ENCODE data around the gene HS6ST3. TPM values are rescaled to one million over a fixed set of nuclear protein-coding genes. Genes with fewer than 3 reads are reported as not detected.

The HS6ST3 gene
- total RNA-seq, 1 donor: 0.36 TPM

DNA sequence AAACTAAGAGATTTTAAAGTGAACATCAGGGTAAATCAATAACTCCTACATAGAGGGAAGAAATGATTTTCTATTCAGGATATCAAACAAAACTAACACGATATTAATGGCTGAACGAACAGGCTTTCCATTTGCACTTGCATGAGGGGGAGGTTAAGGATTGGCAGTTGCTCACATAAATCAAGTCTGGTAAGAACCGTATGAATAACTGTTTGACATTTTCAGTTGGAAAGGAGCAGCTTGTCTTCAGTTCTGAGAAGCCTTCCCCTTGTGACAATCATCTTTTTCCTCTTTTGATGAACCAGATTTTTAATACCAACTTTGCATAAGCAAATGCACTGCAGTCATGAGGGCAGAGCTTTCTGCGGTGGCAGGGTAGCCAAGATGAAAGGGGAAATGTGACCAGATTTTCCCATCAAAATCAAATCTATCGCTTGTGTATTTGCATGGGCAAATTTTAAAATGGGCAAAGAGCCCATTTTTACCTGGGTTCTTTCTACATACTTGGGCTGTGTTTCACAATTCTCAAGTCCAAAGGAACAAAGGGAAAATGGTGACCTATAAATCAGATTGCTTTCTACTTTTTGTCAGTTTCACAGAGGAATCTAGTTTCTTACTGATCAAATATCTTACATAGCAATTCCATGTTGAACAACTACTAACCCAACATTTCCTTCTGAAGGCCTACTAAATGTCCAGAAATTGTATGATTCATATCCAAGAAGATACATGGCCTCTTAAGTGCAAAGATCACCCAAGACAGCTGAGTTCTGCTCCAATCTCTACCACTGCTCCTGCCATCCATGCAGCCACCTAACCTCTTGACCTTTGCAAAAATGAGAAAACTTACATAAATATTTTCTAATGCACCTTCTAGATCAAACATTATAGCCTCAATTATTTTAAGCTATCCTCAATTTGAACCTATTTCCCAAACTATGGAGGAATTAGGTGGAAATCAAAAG is 654.7 kb downstream of the HS6ST3 start:
- TF ChIP-seq, protein P1, sequence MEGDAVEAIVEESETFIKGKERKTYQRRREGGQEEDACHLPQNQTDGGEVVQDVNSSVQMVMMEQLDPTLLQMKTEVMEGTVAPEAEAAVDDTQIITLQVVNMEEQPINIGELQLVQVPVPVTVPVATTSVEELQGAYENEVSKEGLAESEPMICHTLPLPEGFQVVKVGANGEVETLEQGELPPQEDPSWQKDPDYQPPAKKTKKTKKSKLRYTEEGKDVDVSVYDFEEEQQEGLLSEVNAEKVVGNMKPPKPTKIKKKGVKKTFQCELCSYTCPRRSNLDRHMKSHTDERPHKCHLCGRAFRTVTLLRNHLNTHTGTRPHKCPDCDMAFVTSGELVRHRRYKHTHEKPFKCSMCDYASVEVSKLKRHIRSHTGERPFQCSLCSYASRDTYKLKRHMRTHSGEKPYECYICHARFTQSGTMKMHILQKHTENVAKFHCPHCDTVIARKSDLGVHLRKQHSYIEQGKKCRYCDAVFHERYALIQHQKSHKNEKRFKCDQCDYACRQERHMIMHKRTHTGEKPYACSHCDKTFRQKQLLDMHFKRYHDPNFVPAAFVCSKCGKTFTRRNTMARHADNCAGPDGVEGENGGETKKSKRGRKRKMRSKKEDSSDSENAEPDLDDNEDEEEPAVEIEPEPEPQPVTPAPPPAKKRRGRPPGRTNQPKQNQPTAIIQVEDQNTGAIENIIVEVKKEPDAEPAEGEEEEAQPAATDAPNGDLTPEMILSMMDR (IDR thresholded peaks at IDR 0.05; ENCODE audit: insufficient read depth, low read length): no peak
- no peak overlapping the region for H3K4me3 ChIP-seq (ENCODE audit: low read depth, low read length)
- no peak for DNase-seq (ENCODE audit: low read depth)

DNA sequence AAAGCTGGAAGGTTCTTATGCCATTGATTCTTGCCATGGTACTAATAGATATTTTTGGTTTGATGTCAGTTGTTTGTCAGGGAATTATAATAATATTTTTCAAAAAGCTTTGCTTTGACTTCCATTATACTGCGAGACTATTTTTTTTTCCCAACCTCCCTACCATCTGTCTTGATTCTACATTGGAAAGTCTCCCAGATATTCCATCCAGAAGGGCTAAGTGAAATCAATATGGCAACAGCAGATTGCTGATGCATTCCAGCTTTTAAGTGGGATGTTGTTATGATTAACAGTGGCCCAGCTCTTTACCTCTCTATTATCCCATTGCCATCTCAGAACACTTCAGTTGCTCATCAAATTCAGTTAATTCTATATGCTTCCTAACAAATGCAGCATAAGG is 657.0 kb downstream of the HS6ST3 start:
- no peak overlapping the region for H3K4me3 ChIP-seq (ENCODE audit: low read depth, low read length)
- no peak for DNase-seq (ENCODE audit: low read depth)
- TF ChIP-seq, protein P1 (IDR thresholded peaks at IDR 0.05; ENCODE audit: insufficient read depth, low read length): no peak

DNA sequence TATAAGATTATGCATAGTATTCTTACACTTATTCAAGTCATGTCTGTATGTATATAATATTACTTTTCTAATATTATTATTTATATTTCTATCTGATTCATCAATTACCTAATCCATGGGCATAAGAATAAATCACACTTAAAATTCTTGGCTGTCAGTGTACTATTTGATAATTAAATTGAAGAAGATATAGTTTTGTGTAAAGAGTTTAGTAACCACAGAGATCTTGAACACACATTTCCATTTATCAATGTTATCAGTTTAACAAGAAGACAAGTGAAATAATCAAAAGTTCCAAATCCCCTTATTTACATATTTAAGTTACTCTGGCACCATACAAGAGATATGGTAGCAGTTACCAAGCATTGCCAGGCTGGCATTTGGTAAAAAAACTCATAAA is 659.9 kb downstream of the HS6ST3 start:
- no peak overlapping the region for H3K4me3 ChIP-seq (ENCODE audit: low read depth, low read length)
- no peak for DNase-seq (ENCODE audit: low read depth)
- TF ChIP-seq, protein P1 (IDR thresholded peaks at IDR 0.05; ENCODE audit: insufficient read depth, low read length): no peak

DNA sequence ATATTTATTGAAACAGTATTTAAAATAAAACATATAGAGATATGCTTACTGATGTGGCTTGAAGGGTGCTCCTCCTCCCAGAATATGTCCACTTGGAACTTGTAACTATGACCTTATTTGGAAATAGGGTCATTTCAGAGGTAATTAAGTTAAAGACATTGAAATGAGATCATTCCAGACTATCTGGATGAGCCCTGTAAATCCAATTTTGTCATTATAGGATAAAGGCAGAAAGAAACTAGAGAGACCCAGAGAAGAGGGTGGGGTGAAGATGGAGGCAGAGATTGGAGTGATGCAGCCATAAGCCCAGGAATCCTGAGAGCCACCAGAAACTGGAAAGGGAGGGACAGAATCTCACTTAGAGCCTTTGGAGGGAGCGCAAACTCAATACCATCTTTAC is 661.2 kb downstream of the HS6ST3 start:
- no peak for DNase-seq (ENCODE audit: low read depth)
- TF ChIP-seq, protein P1 (IDR thresholded peaks at IDR 0.05; ENCODE audit: insufficient read depth, low read length): no peak

DNA sequence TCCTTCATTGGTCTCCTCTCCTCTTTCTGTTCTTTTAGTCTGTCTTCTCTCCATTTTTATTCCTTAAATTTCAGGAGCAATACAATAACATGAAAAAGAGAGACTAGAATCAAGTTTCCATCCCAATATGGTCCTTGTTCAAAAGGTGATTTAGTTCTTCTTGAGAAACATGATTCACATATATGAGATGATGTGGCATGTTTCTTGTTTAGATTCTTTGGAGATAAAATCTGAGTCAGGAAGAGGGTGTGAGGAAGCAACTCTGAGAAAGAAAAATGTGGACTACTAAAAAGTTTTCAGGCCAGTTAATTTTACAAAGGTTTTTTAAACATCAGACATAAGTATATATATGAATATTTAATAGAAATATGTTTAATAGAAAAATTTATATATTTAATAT is 673.0 kb downstream of the HS6ST3 start:
- H3K4me3 ChIP-seq (ENCODE audit: low read depth, low read length): no peak overlapping the region
- peak; percentile 24 for DNase-seq (ENCODE audit: low read depth)
- TF ChIP-seq, protein P1 (IDR thresholded peaks at IDR 0.05; ENCODE audit: insufficient read depth, low read length): no peak

More for the DNA sequence above, 661.2 kb downstream of the HS6ST3 start:
- H3K4me3 ChIP-seq (ENCODE audit: low read depth, low read length): no peak overlapping the region

DNA sequence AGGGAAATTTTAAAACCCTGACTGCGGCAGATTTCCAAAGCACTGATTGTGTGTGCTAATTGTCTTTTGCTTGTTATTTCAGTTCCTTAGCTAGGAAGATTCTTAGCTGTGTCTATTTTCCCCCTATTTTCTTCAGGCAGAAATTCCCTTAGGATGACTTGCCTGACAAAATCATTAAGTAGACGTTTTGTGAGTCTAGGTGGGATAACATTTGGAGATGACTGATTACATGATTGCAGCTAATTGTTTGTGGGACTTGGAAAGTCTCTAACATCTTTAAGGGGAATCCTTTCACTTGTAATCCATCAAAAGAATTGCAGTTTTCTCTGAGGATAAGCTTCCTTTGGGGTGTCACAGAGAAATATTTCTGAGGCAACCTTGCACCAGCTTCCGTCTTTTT is 676.4 kb downstream of the HS6ST3 start:
- TF ChIP-seq, protein P1 (IDR thresholded peaks at IDR 0.05; ENCODE audit: insufficient read depth, low read length): no peak
- H3K4me3 ChIP-seq (ENCODE audit: low read depth, low read length): no peak overlapping the region
- DNase-seq (ENCODE audit: low read depth): no peak
